ENCODE results near the gene TDRD1. TPM values are rescaled to one million over a fixed set of nuclear protein-coding genes. Genes with fewer than 3 reads are reported as not detected.

The TDRD1 gene
- total RNA-seq, 3 donors from 2014 or later (not counting 1 experiment from before 2014, with no cell fraction given) = 0.08 to 0.33 (median 0.09) TPM

- no peaks in the 10 kb centered on the region for H3K9me3 ChIP-seq (ENCODE audit: control insufficient read depth, insufficient read depth, low read length)
- H3K27me3 ChIP-seq (ENCODE audit: control insufficient read depth, insufficient read depth, low read length) = no peaks in the 10 kb centered on the region
- H3K4me3 Mint-ChIP-seq = no peak overlapping the region
Observed at GRCh38 chr10:114183563-114183962, 4.4 kb downstream of the TDRD1 start.

GRCh38 chr10:114184276-114184675 is 5.1 kb downstream of the TDRD1 start:
- ATAC-seq (no peak), DNase-seq (no peak)
- H3K27me3 Mint-ChIP-seq (ENCODE audit: low read depth in 2 of 2) = peaks cover 11 to 27% of the 10 kb centered on the region in 2 donors
- H3K9me3 Mint-ChIP-seq = no peaks in the 10 kb centered on the region
- no peak overlapping the region for H3K27ac Mint-ChIP-seq
- Histone ChIP-seq H3K9me3 (ENCODE audit: control insufficient read depth, insufficient read depth, low read length) (no peaks in the 10 kb centered on the region), H3K4me3 (ENCODE audit: low read length) (no peak overlapping the region), H3K36me3 (ENCODE audit: control insufficient read depth, insufficient read depth, low read length) (no peaks in the 10 kb centered on the region), H3K27me3 (ENCODE audit: control insufficient read depth, insufficient read depth, low read length) (no peaks in the 10 kb centered on the region), H3K4me1 (ENCODE audit: control insufficient read depth, insufficient read depth, low read length) (no peaks in the 10 kb centered on the region), H3K27ac (ENCODE audit: low read length) (no peak overlapping the region)
- no peak overlapping the region for H3K4me3 Mint-ChIP-seq
- intact Hi-C loops (cut with micrococcal nuclease) = no loop called here
- H3K4me1 Mint-ChIP-seq = no peaks in the 10 kb centered on the region
- WGBS (ENCODE audit: insufficient coverage) = 88% methylated on average over 5 of the region's 5 CpGs
- TF ChIP-seq, protein P1, sequence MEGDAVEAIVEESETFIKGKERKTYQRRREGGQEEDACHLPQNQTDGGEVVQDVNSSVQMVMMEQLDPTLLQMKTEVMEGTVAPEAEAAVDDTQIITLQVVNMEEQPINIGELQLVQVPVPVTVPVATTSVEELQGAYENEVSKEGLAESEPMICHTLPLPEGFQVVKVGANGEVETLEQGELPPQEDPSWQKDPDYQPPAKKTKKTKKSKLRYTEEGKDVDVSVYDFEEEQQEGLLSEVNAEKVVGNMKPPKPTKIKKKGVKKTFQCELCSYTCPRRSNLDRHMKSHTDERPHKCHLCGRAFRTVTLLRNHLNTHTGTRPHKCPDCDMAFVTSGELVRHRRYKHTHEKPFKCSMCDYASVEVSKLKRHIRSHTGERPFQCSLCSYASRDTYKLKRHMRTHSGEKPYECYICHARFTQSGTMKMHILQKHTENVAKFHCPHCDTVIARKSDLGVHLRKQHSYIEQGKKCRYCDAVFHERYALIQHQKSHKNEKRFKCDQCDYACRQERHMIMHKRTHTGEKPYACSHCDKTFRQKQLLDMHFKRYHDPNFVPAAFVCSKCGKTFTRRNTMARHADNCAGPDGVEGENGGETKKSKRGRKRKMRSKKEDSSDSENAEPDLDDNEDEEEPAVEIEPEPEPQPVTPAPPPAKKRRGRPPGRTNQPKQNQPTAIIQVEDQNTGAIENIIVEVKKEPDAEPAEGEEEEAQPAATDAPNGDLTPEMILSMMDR (IDR thresholded peaks at IDR 0.05) = no peak
- no peaks in the 10 kb centered on the region for H3K36me3 Mint-ChIP-seq

More at GRCh38 chr10:114183563-114183962, 4.4 kb downstream of the TDRD1 start:
- Histone ChIP-seq H3K36me3 (ENCODE audit: control insufficient read depth, insufficient read depth, low read length) (no peaks in the 10 kb centered on the region), H3K27ac (ENCODE audit: low read length) (no peak overlapping the region), H3K4me1 (ENCODE audit: control insufficient read depth, insufficient read depth, low read length) (no peaks in the 10 kb centered on the region), H3K4me3 (ENCODE audit: low read length) (no peak overlapping the region)
- WGBS (ENCODE audit: insufficient coverage) = 92% methylated on average over 9 of the region's 9 CpGs
- Mint-ChIP-seq H3K4me1 (no peaks in the 10 kb centered on the region), H3K27me3 (ENCODE audit: low read depth in 2 of 2) (peaks cover 16 to 34% of the 10 kb centered on the region in 2 donors), H3K36me3 (no peaks in the 10 kb centered on the region), H3K27ac (no peak overlapping the region), H3K9me3 (no peaks in the 10 kb centered on the region)
- DNase-seq (no peak), ATAC-seq (no peak)
- TF ChIP-seq, protein P1 (IDR thresholded peaks at IDR 0.05) = no peak
- intact Hi-C loops (cut with micrococcal nuclease) = no loop called here

DNA sequence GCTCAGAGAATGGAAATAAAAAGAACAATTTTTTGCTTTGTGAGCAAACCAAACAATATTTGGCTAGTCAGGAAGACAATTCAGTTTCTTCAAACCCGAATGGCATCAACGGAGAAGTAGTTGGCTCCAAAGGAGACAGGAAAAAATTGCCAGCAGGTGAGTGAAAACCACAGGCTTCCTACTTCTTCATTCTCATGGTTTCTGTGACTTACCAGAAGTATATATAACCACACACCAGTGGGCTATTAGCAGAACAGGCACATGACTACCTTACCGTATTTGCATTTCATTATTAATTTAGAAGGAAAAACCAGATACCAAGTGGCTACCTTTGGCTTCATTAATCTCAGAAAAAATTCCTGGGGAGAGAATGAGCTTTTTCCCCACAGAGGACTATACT is 8.8 kb downstream of the TDRD1 start:
- H3K27ac ChIP-seq (ENCODE audit: low read length) = no peak overlapping the region
- 3% methylated on average over 2 of the region's 3 CpGs for WGBS (ENCODE audit: insufficient coverage)
- intact Hi-C loops (cut with micrococcal nuclease) = no loop called here

GRCh38 chr10:114188900-114189299 is 9.7 kb downstream of the TDRD1 start:
- Histone ChIP-seq H3K4me1 (ENCODE audit: control insufficient read depth, insufficient read depth, low read length) (no peaks in the 10 kb centered on the region), H3K9me3 (ENCODE audit: control insufficient read depth, insufficient read depth, low read length) (no peaks in the 10 kb centered on the region), H3K27ac (ENCODE audit: low read length) (no peak overlapping the region), H3K4me3 (ENCODE audit: low read length) (no peak overlapping the region), H3K36me3 (ENCODE audit: control insufficient read depth, insufficient read depth, low read length) (no peaks in the 10 kb centered on the region), H3K27me3 (ENCODE audit: control insufficient read depth, insufficient read depth, low read length) (no peaks in the 10 kb centered on the region)
- Mint-ChIP-seq H3K27me3 (ENCODE audit: low read depth in 2 of 2) (peaks cover 11 to 50% of the 10 kb centered on the region in 2 donors), H3K36me3 (no peaks in the 10 kb centered on the region), H3K4me1 (no peaks in the 10 kb centered on the region), H3K9me3 (no peaks in the 10 kb centered on the region), H3K27ac (no peak overlapping the region), H3K4me3 (no peak overlapping the region)
- ATAC-seq = no peak
- 90% methylated on average over 3 of the region's 3 CpGs for whole genome bisulfite sequencing (ENCODE audit: insufficient coverage)
- no peak for DNase-seq
- intact Hi-C loops (cut with micrococcal nuclease) = no loop called here
- TF ChIP-seq, protein P1 (IDR thresholded peaks at IDR 0.05) = no peak

More for the DNA sequence above, 8.8 kb downstream of the TDRD1 start:
- no peaks in the 10 kb centered on the region for H3K4me1 ChIP-seq (ENCODE audit: control insufficient read depth, insufficient read depth, low read length)
- H3K4me3 Mint-ChIP-seq = no peak overlapping the region
- H3K27me3 ChIP-seq (ENCODE audit: control insufficient read depth, insufficient read depth, low read length) = no peaks in the 10 kb centered on the region
- no peaks in the 10 kb centered on the region for H3K4me1 Mint-ChIP-seq
- no peak overlapping the region for H3K27ac Mint-ChIP-seq
- no peaks in the 10 kb centered on the region for H3K36me3 Mint-ChIP-seq
- TF ChIP-seq, protein P1 (IDR thresholded peaks at IDR 0.05) = no peak
- no peak for DNase-seq
- no peaks in the 10 kb centered on the region for H3K9me3 ChIP-seq (ENCODE audit: control insufficient read depth, insufficient read depth, low read length)
- no peak overlapping the region for H3K4me3 ChIP-seq (ENCODE audit: low read length)
- no peaks in the 10 kb centered on the region for H3K9me3 Mint-ChIP-seq
- peaks cover 8 to 43% of the 10 kb centered on the region in 2 donors for H3K27me3 Mint-ChIP-seq (ENCODE audit: low read depth in 2 of 2)
- no peaks in the 10 kb centered on the region for H3K36me3 ChIP-seq (ENCODE audit: control insufficient read depth, insufficient read depth, low read length)
- ATAC-seq = no peak
